ENCODE results near the gene RNF17. TPM values are rescaled to one million over a fixed set of nuclear protein-coding genes. Genes with fewer than 3 reads are reported as not detected.

The RNF17 gene
- total and polyA plus RNA-seq, 4 donors: 0.08 to 0.14 TPM; not detected in 2

GRCh38 chr13:24929196-24929595 lies 165.2 kb downstream of the RNF17 start:
- WGBS: 94% methylated on average over 1 of the region's 1 CpG
- peaks cover 0 to 8% (median 3%) of the 10 kb centered on the region in 4 donors for H3K27me3 ChIP-seq (ENCODE audit: control insufficient read depth in 4 of 4, insufficient read depth in 4 of 4, low read length in 3 of 4)
- no peak for TF ChIP-seq YY1 (IDR thresholded peaks at IDR 0.05)
- no peak for TF ChIP-seq GABPA (IDR thresholded peaks at IDR 0.05 in 1 of 2, conservative IDR thresholded peaks at IDR 0.05 in 1 of 2)
- TF ChIP-seq HNF4A (conservative IDR thresholded peaks at IDR 0.05): no peak

More at GRCh38 chr13:24929196-24929595, 165.2 kb downstream of the RNF17 start:
- H3K9me3 ChIP-seq (ENCODE audit: control insufficient read depth in 4 of 4, low read length in 3 of 4): peaks cover 0 to 1% (median 0%) of the 10 kb centered on the region in 4 donors
- no peak overlapping the region for H3K9ac ChIP-seq (ENCODE audit: low read depth in 1 of 2, low read length in 2 of 2)
- H3K4me3 ChIP-seq (ENCODE audit: low read depth in 1 of 3, low read length in 3 of 3): no peak overlapping the region
- H3K27ac ChIP-seq (ENCODE audit: low read depth in 1 of 2, low read length in 2 of 2): no peak overlapping the region
- no peaks in the 10 kb centered on the region for H3K36me3 ChIP-seq (ENCODE audit: control insufficient read depth in 4 of 4, insufficient read depth in 3 of 4, low read depth in 1 of 4, low read length in 3 of 4)
- DNase-seq (ENCODE audit: low spot score): no peak
- peaks cover 0 to 4% (median 1%) of the 10 kb centered on the region in 4 donors for H3K4me1 ChIP-seq (ENCODE audit: control insufficient read depth in 4 of 4, insufficient read depth in 4 of 4, low read length in 3 of 4)

Other genes with a start within 250 kb of the RNF17 start
- under 1 TPM in 1 of 2 donors, not detected in 1; under 0.01 TPM for gene ATP12A, start 83.8 kb upstream of the RNF17 start, total RNA-seq
- gene ATP12A, start 83.8 kb upstream of the RNF17 start, polyA plus RNA-seq: not detected